Smooth muscle cell (in vitro differentiated cells): ENCODE results near the gene ADD3. TPM values are rescaled to one million over a fixed set of nuclear protein-coding genes. Genes with fewer than 3 reads are reported as not detected.

Experiments
- DNase-seq: peaks from one replicate; lab custom pipeline; 2025; ENCODE audit not compliant: unreplicated experiment; lab: John Stamatoyannopoulos, UW
- H2AFZ ChIP-seq: fragments of 200-600 bp; sonication (generic); 2 replicates; pipeline ENCODE4 v1.6.0; 2016; ENCODE audit warnings: antibody characterized with exemption, low read depth, mild to moderate bottlenecking
- H3F3A ChIP-seq: fragments of 200-600 bp; sonication (generic); 2 replicates; pipeline ENCODE4 v1.6.0; 2017; ENCODE audit warnings: antibody characterized with exemption, low read depth
- H3K27ac ChIP-seq: fragments of 200-600 bp; sonication (generic); 2 replicates; pipeline ENCODE4 v1.5.1; 2016; ENCODE audit warnings: low read depth, mild to moderate bottlenecking
- H3K27me3 ChIP-seq: fragments of 200-600 bp; sonication (generic); 2 replicates; pipeline ENCODE4 v1.6.1; 2016; ENCODE audit warnings: low read depth, mild to moderate bottlenecking
- H3K36me3 ChIP-seq: fragments of 200-600 bp; sonication (generic); 2 replicates; pipeline ENCODE4 v1.5.1; 2016; ENCODE audit warnings: low read depth
- H3K4me1 ChIP-seq: fragments of 200-600 bp; sonication (generic); 2 replicates; pipeline ENCODE4 v1.5.1; 2016; ENCODE audit warnings: low read depth
- H3K4me2 ChIP-seq: fragments of 200-600 bp; sonication (generic); 2 replicates; pipeline ENCODE4 v1.6.0; 2016; ENCODE audit warnings: mild to moderate bottlenecking
- H3K4me3 ChIP-seq: fragments of 200-600 bp; sonication (generic); 2 replicates; pipeline ENCODE4 v1.5.1; 2016; ENCODE audit warnings: mild to moderate bottlenecking
- H3K79me2 ChIP-seq: fragments of 200-600 bp; sonication (generic); 2 replicates; pipeline ENCODE4 v1.6.0; 2016; ENCODE audit warnings: low read depth, mild to moderate bottlenecking
- H3K9ac ChIP-seq: fragments of 200-600 bp; sonication (generic); 2 replicates; pipeline ENCODE4 v1.6.0; 2016; ENCODE audit warnings: low read depth
- H3K9me3 ChIP-seq: fragments of 200-600 bp; sonication (generic); replicated peaks from 2 replicates; pipeline ENCODE4 v1.5.1; 2016; ENCODE audit warnings: low read depth
- H4K20me1 ChIP-seq: fragments of 200-600 bp; sonication (generic); 2 replicates; pipeline ENCODE4 v1.6.0; 2016; ENCODE audit warnings: low read depth
- WGBS: methylation state at CpG from one replicate; pipeline ENCODE4 v1.1.7; 2016; ENCODE audit warnings: low lambda C conversion rate; 5-methylcytosine and 5-hydroxymethylcytosine counted together
- polyA plus RNA-seq: library from polyadenylated mRNA; unstranded; fragments of >200 nt; fragmentation: Nextera tagmentation; extraction: Ambion mirVana; gene quantifications from 2 replicates; pipeline ENCODE4 v1.2.1, GENCODE V29; 2016
- total RNA-seq: library from RNA; depleted of rRNA; stranded (reverse); fragments of >200 nt; gene quantifications from 2 replicates; pipeline ENCODE4 v1.2.3, GENCODE V29; 2014
- TF ChIP-seq, protein P1 (sequence below): fragments of 200-600 bp; sonication (generic); IDR thresholded peaks from 2 replicates; pipeline ENCODE4 v1.5.1; 2017; ENCODE audit warnings: borderline replicate concordance, mild to moderate bottlenecking, antibody characterized with exemption; ENCODE audit not compliant: insufficient read depth, poor library complexity, severe bottlenecking

The ADD3 gene
- total and polyA plus RNA-seq, 2 experiments from 2014 or later = 75.0 to 155 TPM

DNA sequence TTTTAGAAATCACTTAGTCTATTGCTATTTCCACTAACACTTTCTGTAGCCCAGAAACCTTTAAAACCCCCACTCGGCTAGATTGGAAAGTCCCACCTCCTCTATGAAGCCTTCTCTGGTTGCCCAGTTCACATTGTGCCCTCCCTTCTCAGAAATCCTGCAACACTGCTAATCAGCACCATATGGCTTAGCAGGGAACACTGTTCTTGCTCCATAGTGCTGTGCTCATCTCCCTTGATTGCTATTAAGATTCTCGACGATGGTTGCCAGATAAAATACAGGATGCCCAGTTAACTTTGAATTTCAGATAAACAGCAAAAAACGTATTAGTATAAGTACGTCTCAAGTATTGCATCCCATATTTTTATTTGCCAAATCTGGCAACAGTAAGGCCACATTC lies 44.3 kb upstream of the ADD3 start:
- Histone ChIP-seq H3F3A (peaks cover 23% of the 10 kb centered on the region), H4K20me1 (no peaks in the 10 kb centered on the region), H2AFZ (no peak overlapping the region), H3K4me3 (no peak overlapping the region), H3K4me2 (peak overlapping the region; percentile 34), H3K36me3 (no peaks in the 10 kb centered on the region), H3K4me1 (peaks cover 44% of the 10 kb centered on the region), H3K27ac (no peak overlapping the region), H3K79me2 (no peaks in the 10 kb centered on the region), H3K9me3 (no peaks in the 10 kb centered on the region), H3K27me3 (no peaks in the 10 kb centered on the region), H3K9ac (no peak overlapping the region)
- TF ChIP-seq, protein P1, sequence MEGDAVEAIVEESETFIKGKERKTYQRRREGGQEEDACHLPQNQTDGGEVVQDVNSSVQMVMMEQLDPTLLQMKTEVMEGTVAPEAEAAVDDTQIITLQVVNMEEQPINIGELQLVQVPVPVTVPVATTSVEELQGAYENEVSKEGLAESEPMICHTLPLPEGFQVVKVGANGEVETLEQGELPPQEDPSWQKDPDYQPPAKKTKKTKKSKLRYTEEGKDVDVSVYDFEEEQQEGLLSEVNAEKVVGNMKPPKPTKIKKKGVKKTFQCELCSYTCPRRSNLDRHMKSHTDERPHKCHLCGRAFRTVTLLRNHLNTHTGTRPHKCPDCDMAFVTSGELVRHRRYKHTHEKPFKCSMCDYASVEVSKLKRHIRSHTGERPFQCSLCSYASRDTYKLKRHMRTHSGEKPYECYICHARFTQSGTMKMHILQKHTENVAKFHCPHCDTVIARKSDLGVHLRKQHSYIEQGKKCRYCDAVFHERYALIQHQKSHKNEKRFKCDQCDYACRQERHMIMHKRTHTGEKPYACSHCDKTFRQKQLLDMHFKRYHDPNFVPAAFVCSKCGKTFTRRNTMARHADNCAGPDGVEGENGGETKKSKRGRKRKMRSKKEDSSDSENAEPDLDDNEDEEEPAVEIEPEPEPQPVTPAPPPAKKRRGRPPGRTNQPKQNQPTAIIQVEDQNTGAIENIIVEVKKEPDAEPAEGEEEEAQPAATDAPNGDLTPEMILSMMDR = no peak
- no peak for DNase-seq
- WGBS = 31% methylated on average over 5 of the region's 5 CpGs

GRCh38 chr10:109964318-109964717 lies 43.5 kb upstream of the ADD3 start:
- no peaks in the 10 kb centered on the region for H3K9me3 ChIP-seq
- 89% methylated on average over 10 of the region's 10 CpGs for WGBS
- H3K79me2 ChIP-seq = no peaks in the 10 kb centered on the region
- no peak overlapping the region for H3K9ac ChIP-seq
- peaks cover 24% of the 10 kb centered on the region for H3F3A ChIP-seq
- TF ChIP-seq, protein P1 = no peak
- H3K27me3 ChIP-seq = no peaks in the 10 kb centered on the region
- H3K4me1 ChIP-seq = peaks cover 50% of the 10 kb centered on the region
- no peak overlapping the region for H3K4me2 ChIP-seq
- H3K36me3 ChIP-seq = no peaks in the 10 kb centered on the region
- no peak overlapping the region for H2AFZ ChIP-seq
- DNase-seq = no peak
- no peak overlapping the region for H3K4me3 ChIP-seq
- H4K20me1 ChIP-seq = no peaks in the 10 kb centered on the region
- H3K27ac ChIP-seq = no peak overlapping the region

DNA sequence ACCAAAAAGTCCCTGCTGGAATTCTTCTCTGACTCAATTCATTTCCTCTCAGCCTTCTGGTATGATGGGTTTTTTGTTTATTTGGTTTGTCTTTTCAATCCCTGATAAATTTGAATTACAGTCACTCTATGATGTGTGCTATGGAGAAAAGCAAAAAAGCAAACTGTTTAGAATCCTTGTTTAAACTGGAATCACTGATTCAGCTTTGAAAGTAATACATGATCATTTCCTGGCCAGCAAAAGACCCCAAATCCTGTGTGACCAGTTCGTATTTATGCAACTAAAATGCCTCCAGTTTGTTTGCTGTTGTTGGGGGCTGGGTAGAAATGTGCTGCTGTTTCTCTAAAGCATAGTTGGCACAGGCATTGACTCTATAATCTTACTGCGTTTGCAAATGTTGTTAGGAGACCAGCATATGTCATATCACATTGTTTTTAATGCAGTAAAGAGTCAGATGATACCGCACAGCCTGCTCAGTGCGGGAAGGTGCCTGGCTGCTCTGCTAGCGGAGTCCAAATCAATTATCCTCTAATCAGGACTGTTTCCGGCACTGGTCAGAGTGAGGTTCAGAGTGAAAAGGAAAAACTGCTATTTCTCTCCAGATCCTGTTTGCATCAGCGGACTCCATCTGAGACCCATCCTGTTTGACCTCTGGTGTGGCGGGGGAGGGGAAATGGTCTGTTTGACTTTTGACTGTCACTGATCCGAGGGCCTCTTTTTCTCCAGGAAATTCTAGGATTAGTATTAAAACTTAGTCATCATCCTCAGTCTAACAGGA lies 40.6 kb upstream of the ADD3 start:
- Histone ChIP-seq H2AFZ (peak overlapping the region; percentile 25), H3F3A (peaks cover 27% of the 10 kb centered on the region), H3K36me3 (no peaks in the 10 kb centered on the region), H4K20me1 (no peaks in the 10 kb centered on the region), H3K4me3 (peak overlapping the region; percentile 19), H3K9ac (peak overlapping the region; percentile 69), H3K4me1 (peaks cover 37% of the 10 kb centered on the region), H3K79me2 (no peaks in the 10 kb centered on the region), H3K4me2 (peak overlapping the region; percentile 72), H3K27me3 (no peaks in the 10 kb centered on the region), H3K27ac (peak overlapping the region; percentile 94), H3K9me3 (no peaks in the 10 kb centered on the region)
- TF ChIP-seq, protein P1 = no peak
- DNase-seq = no peak
- WGBS = 14% methylated on average over 9 of the region's 9 CpGs

DNA sequence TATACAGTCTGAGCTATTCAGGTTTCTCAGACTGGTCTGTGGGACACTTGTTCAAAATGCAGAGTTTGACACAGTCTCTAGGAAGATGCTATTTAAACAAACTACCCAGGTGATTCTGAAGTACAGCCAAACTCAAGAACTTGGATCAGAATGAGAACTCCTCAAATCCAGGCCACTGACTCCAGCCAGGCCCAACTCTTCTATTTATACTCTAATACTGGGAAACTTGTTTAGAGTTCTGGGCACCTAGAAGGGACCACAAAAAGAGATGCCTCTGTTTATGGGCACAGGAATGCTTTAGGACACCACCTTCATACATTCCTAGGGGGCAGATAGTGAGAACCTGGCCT lies 40.1 kb upstream of the ADD3 start:
- Histone ChIP-seq H3K4me2 (peak overlapping the region; percentile 72), H3K79me2 (no peaks in the 10 kb centered on the region), H3K27ac (peak overlapping the region; percentile 94), H3K36me3 (no peaks in the 10 kb centered on the region), H3F3A (peaks cover 27% of the 10 kb centered on the region), H3K4me3 (peak overlapping the region; percentile 19), H3K4me1 (peaks cover 32% of the 10 kb centered on the region), H3K9ac (peak overlapping the region; percentile 69), H3K27me3 (no peaks in the 10 kb centered on the region), H4K20me1 (no peaks in the 10 kb centered on the region), H2AFZ (no peak overlapping the region), H3K9me3 (no peaks in the 10 kb centered on the region)
- TF ChIP-seq, protein P1 = no peak
- no peak for DNase-seq
